Karpas-422 (cell line): ENCODE results near the gene OR5P2. TPM values are rescaled to one million over a fixed set of nuclear protein-coding genes. Genes with fewer than 3 reads are reported as not detected.

Experiments
- total RNA-seq: library from RNA; depleted of rRNA; stranded (reverse); fragments of >200 nt; shearing (Covaris generic); gene quantifications from 2 replicates; pipeline ENCODE4 v1.2.3, GENCODE V29; 2014; ENCODE audit warnings: low replicate concordance; rRNA removed

The OR5P2 gene
- total RNA-seq, 1 experiment from 2014 or later, result not detected

Other genes starting within 250 kb of the OR5P2 start
- gene CYB5R2, start 123.4 kb downstream of the OR5P2 start, total RNA-seq, result not detected in 2 replicates
- gene OVCH2, start 90.5 kb downstream of the OR5P2 start, total RNA-seq, result not detected in 2 replicates
- not detected in 2 replicates for gene OR5P3, start 33.9 kb upstream of the OR5P2 start, total RNA-seq
- not detected in 2 replicates for gene OR10A6, start 134.3 kb upstream of the OR5P2 start, total RNA-seq
- not detected in 2 replicates for gene OR10A3, start 144.8 kb upstream of the OR5P2 start, total RNA-seq
- not detected in 2 replicates for gene NLRP10, start 168.5 kb upstream of the OR5P2 start, total RNA-seq
- 374 and 767 TPM in 2 replicates for gene EIF3F, start 190.4 kb upstream of the OR5P2 start, total RNA-seq